ENCODE data around the gene ZFPM1. TPM values are rescaled to one million over a fixed set of nuclear protein-coding genes. Genes with fewer than 3 reads are reported as not detected.
A peak's percentile ranks its signal among the peaks of the same experiment; 100 is the strongest.

Gene ZFPM1
- total and polyA plus RNA-seq, 4 donors: 0.19 to 12.8 (median 5.3) TPM

DNA sequence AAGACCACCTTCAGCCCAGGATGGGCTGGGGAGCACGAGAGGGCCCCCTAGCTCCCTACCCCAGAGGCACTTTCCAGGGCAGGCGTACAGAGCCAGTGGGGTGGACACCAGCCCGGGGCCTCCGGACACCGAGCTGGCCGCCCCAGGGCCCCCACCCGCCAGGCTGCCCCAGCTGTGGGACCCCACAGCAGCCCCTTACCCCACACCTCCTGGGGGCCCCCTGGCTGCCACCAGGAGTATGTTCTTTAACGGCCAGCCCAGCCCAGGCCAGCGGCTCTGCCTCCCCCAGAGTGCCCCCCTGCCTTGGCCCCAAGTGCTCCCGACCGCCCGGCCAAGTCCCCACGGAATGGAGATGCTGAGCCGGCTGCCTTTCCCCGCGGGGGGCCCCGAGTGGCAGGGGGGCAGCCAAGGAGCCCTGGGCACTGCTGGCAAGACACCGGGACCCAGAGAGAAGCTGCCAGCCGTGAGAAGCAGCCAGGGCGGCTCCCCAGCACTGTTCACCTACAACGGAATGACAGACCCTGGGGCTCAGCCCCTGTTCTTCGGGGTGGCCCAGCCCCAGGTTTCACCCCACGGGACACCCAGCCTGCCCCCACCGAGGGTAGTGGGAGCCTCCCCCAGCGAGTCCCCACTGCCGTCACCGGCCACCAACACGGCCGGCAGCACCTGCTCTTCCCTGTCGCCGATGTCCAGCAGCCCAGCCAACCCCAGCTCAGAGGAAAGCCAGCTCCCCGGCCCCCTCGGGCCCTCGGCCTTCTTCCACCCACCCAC is 24.3 kb upstream of the ZFPM1 start:
- Histone ChIP-seq H3K4me3 (ENCODE audit: low read depth in 1 of 3, low read length in 3 of 3) (no peak overlapping the region), H3K9me3 (ENCODE audit: control insufficient read depth in 4 of 4, low read length in 3 of 4) (no peaks in the 10 kb centered on the region), H3K4me1 (ENCODE audit: control insufficient read depth in 4 of 4, insufficient read depth in 4 of 4, low read length in 3 of 4) (peaks cover 0 to 3% (median under 1%) of the 10 kb centered on the region in 4 donors), H3K27ac (ENCODE audit: low read depth in 1 of 2, low read length in 2 of 2) (no peak overlapping the region), H3K36me3 (ENCODE audit: control insufficient read depth in 4 of 4, insufficient read depth in 3 of 4, low read depth in 1 of 4, low read length in 3 of 4) (no peaks in the 10 kb centered on the region), H3K27me3 (ENCODE audit: control insufficient read depth in 4 of 4, insufficient read depth in 4 of 4, low read length in 3 of 4) (peaks cover 0 to 9% (median 0%) of the 10 kb centered on the region in 4 donors), H3K9ac (ENCODE audit: low read depth in 1 of 2, low read length in 2 of 2) (no peak overlapping the region)
- no peak for DNase-seq (ENCODE audit: low spot score)
- TF ChIP-seq YY1 (IDR thresholded peaks at IDR 0.05) (no peak), JUND (IDR thresholded peaks at IDR 0.05) (no peak), HNF4G (IDR thresholded peaks at IDR 0.05) (no peak), FOXA1 (IDR thresholded peaks at IDR 0.05) (no peak)
- WGBS: 75% methylated on average over 34 of the region's 34 CpGs

DNA sequence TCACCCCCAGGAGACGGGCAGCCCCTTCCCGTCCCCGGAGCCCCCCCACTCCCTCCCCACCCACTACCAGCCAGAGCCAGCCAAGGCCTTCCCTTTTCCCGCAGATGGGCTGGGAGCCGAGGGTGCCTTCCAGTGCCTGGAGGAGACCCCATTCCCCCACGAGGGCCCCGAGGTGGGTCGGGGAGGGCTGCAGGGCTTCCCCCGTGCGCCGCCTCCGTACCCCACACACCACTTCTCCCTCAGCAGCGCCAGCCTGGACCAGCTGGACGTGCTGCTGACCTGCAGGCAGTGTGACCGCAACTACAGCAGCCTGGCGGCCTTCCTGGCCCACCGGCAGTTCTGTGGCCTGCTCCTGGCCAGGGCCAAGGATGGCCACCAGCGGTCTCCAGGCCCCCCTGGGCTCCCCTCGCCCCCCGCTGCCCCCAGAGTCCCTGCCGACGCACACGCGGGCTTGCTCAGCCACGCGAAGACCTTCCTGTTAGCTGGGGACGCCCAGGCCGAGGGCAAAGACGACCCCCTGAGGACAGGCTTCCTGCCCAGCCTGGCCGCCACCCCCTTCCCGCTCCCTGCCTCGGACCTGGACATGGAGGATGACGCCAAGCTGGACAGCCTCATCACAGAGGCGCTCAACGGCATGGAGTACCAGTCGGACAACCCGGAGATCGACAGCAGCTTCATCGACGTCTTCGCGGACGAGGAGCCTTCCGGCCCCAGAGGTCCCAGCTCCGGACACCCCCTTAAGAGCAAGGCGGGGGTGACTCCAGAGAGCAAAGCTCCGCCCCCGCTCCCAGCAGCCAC is 23.5 kb upstream of the ZFPM1 start:
- H3K27ac ChIP-seq (ENCODE audit: low read depth in 1 of 2, low read length in 2 of 2): peak overlapping the region in 1 of 2 donors; percentile 20
- no peak overlapping the region for H3K9ac ChIP-seq (ENCODE audit: low read depth in 1 of 2, low read length in 2 of 2)
- no peaks in the 10 kb centered on the region for H3K9me3 ChIP-seq (ENCODE audit: control insufficient read depth in 4 of 4, low read length in 3 of 4)
- no peak for DNase-seq (ENCODE audit: low spot score)
- 75% methylated on average over 48 of the region's 48 CpGs for WGBS
- H3K36me3 ChIP-seq (ENCODE audit: control insufficient read depth in 4 of 4, insufficient read depth in 3 of 4, low read depth in 1 of 4, low read length in 3 of 4): no peaks in the 10 kb centered on the region
- H3K4me1 ChIP-seq (ENCODE audit: control insufficient read depth in 4 of 4, insufficient read depth in 4 of 4, low read length in 3 of 4): peaks cover 0 to 3% (median under 1%) of the 10 kb centered on the region in 4 donors
- H3K4me3 ChIP-seq (ENCODE audit: low read depth in 1 of 3, low read length in 3 of 3): peak overlapping the region in 1 of 3 donors; percentile 49
- H3K27me3 ChIP-seq (ENCODE audit: control insufficient read depth in 4 of 4, insufficient read depth in 4 of 4, low read length in 3 of 4): peaks cover 0 to 9% (median 0%) of the 10 kb centered on the region in 4 donors
- TF ChIP-seq NR2F2 (IDR thresholded peaks at IDR 0.05): no peak
- TF ChIP-seq GABPA (IDR thresholded peaks at IDR 0.05 in 1 of 2, conservative IDR thresholded peaks at IDR 0.05 in 1 of 2): no peak
- TF ChIP-seq HNF4G (IDR thresholded peaks at IDR 0.05): no peak
- no peak for TF ChIP-seq TAF1 (conservative IDR thresholded peaks at IDR 0.05)
- TF ChIP-seq HNF4A (conservative IDR thresholded peaks at IDR 0.05): no peak
- no peak for TF ChIP-seq SP1 (IDR thresholded peaks at IDR 0.05)
- no peak for TF ChIP-seq YY1 (IDR thresholded peaks at IDR 0.05)
- TF ChIP-seq, protein P1, sequence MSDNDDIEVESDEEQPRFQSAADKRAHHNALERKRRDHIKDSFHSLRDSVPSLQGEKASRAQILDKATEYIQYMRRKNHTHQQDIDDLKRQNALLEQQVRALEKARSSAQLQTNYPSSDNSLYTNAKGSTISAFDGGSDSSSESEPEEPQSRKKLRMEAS (IDR thresholded peaks at IDR 0.05): no peak
- TF ChIP-seq FOXA2 (IDR thresholded peaks at IDR 0.05): no peak

DNA sequence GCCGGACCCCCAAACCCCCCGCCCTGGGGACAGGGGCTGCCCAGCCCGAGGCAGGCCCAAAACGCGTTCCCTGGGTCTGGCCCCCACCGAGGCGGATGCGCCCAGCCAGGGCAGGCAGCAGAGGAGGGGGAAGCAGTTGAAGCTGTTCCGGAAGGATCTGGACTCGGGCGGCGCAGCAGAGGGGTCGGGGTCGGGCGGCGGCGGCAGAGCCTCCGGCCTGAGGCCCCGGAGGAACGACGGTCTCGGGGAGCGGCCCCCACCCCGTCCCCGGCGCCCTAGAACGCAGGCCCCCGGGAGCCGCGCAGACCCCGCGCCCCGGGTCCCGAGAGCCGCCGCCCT is 22.9 kb upstream of the ZFPM1 start:
- Histone ChIP-seq H3K9ac (ENCODE audit: low read depth in 1 of 2, low read length in 2 of 2) (peak overlapping the region in 1 of 2 donors; percentile 16), H3K36me3 (ENCODE audit: control insufficient read depth in 4 of 4, insufficient read depth in 3 of 4, low read depth in 1 of 4, low read length in 3 of 4) (no peaks in the 10 kb centered on the region), H3K4me3 (ENCODE audit: low read depth in 1 of 3, low read length in 3 of 3) (peak overlapping the region in 1 of 3 donors; percentile 49), H3K27ac (ENCODE audit: low read depth in 1 of 2, low read length in 2 of 2) (peak overlapping the region in 1 of 2 donors; percentile 20), H3K4me1 (ENCODE audit: control insufficient read depth in 4 of 4, insufficient read depth in 4 of 4, low read length in 3 of 4) (peaks cover 0 to 3% (median under 1%) of the 10 kb centered on the region in 4 donors), H3K9me3 (ENCODE audit: control insufficient read depth in 4 of 4, low read length in 3 of 4) (no peaks in the 10 kb centered on the region), H3K27me3 (ENCODE audit: control insufficient read depth in 4 of 4, insufficient read depth in 4 of 4, low read length in 3 of 4) (peaks cover 0 to 9% (median 0%) of the 10 kb centered on the region in 4 donors)
- WGBS: 10% methylated on average over 36 of the region's 36 CpGs
- DNase-seq (ENCODE audit: low spot score): no peak
- TF ChIP-seq FOXA2 (IDR thresholded peaks at IDR 0.05) (no peak), GABPA (IDR thresholded peaks at IDR 0.05 in 1 of 2, conservative IDR thresholded peaks at IDR 0.05 in 1 of 2) (no peak), RXRA (IDR thresholded peaks at IDR 0.05) (no peak), YY1 (IDR thresholded peaks at IDR 0.05) (no peak), HNF4G (IDR thresholded peaks at IDR 0.05) (no peak), EGR1 (IDR thresholded peaks at IDR 0.05; ENCODE audit: low read depth in 2 of 2) (no peak), NR2F2 (IDR thresholded peaks at IDR 0.05) (no peak), RAD21 (IDR thresholded peaks at IDR 0.05) (no peak), HNF4A (conservative IDR thresholded peaks at IDR 0.05) (no peak), TAF1 (conservative IDR thresholded peaks at IDR 0.05) (no peak), SP1 (IDR thresholded peaks at IDR 0.05) (no peak), JUND (IDR thresholded peaks at IDR 0.05) (no peak), FOXA1 (IDR thresholded peaks at IDR 0.05) (no peak)
- TF ChIP-seq, protein P2, sequence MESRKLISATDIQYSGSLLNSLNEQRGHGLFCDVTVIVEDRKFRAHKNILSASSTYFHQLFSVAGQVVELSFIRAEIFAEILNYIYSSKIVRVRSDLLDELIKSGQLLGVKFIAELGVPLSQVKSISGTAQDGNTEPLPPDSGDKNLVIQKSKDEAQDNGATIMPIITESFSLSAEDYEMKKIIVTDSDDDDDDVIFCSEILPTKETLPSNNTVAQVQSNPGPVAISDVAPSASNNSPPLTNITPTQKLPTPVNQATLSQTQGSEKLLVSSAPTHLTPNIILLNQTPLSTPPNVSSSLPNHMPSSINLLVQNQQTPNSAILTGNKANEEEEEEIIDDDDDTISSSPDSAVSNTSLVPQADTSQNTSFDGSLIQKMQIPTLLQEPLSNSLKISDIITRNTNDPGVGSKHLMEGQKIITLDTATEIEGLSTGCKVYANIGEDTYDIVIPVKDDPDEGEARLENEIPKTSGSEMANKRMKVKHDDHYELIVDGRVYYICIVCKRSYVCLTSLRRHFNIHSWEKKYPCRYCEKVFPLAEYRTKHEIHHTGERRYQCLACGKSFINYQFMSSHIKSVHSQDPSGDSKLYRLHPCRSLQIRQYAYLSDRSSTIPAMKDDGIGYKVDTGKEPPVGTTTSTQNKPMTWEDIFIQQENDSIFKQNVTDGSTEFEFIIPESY (IDR thresholded peaks at IDR 0.05): no peak
- TF ChIP-seq, protein P3, sequence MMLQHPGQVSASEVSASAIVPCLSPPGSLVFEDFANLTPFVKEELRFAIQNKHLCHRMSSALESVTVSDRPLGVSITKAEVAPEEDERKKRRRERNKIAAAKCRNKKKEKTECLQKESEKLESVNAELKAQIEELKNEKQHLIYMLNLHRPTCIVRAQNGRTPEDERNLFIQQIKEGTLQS (IDR thresholded peaks at IDR 0.05): no peak
- TF ChIP-seq, protein P4, sequence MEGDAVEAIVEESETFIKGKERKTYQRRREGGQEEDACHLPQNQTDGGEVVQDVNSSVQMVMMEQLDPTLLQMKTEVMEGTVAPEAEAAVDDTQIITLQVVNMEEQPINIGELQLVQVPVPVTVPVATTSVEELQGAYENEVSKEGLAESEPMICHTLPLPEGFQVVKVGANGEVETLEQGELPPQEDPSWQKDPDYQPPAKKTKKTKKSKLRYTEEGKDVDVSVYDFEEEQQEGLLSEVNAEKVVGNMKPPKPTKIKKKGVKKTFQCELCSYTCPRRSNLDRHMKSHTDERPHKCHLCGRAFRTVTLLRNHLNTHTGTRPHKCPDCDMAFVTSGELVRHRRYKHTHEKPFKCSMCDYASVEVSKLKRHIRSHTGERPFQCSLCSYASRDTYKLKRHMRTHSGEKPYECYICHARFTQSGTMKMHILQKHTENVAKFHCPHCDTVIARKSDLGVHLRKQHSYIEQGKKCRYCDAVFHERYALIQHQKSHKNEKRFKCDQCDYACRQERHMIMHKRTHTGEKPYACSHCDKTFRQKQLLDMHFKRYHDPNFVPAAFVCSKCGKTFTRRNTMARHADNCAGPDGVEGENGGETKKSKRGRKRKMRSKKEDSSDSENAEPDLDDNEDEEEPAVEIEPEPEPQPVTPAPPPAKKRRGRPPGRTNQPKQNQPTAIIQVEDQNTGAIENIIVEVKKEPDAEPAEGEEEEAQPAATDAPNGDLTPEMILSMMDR (IDR thresholded peaks at IDR 0.05; ENCODE audit: low read depth, low read length, missing input control): no peak

All from liver (tissue), 9 donors.